Activated CD4-positive, alpha-beta T cell treated with anti-CD3 and anti-CD28 coated beads for 4 hours (primary cell): Measurements from ENCODE around the gene PLAAT4.
"Not testable (repeated sequence)": the region's sequence is repeated elsewhere in the genome, so short reads cannot be mapped to it uniquely, and the experiment has no call there.

ENCODE experiments used
- DNase-seq, 2 donors: peaks; one replicate each; pipeline ENCODE4 v3.0.0-alpha.2; 2020

Gene PLAAT4

DNA sequence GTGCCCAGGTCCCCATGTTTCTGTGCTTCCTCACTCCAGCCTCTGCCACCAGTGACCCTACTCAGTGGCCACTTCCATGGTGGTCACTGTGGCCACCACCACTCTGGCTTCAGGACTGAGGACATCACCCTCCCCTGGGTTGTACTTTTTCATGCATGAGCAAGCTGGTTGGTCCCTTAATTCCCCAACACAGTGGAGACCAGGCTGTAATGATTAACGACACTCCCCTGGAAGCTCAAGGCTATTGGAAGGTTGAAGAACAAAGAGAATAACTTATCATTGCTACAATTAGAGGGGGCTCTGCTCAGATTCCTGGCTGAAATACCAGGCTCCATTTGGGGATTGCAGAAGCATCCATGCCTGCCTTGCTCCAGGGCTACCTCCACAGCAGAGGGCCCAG is 10.5 kb downstream of the PLAAT4 start:
- no peak for DNase-seq

DNA sequence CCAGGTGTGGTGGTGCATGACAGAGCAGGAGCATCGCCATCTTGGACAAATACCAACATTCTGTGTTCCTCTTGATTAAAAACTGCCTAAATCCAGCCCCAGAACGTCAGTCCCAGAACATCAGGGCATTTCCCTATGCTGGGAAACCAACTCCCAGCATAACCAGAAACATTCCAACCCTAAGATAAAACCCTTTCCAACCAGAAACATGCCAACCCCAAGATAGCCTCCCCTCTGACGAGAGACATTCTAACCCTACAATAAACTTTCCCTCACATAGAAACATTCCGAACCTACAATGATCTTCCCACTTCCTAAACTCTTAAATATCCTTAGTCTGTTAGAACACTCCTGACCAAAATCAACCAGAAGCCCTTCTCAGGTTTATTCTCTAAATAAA is 11.6 kb downstream of the PLAAT4 start:
- no peak for DNase-seq

DNA sequence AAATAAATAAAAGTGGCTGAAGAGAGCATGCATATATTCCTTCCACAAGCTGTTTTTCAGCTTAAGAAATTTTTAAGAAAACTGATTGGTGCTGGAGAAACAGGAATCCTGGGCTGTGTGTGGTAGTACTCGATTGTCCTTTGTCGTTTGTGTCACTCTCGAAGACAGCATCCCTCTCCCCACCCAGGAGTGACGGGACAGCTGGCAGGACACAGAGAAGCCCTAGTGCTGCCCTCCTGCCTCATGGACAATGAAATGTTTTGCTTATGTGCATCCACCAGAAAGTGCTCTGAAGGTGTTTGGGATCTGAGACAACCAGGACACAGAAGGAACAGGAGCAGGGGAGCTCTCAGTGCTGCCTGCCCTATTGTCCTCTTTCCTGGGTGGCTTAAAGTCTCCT is 12.8 kb downstream of the PLAAT4 start:
- DNase-seq, result no peak

GRCh38 chr11:63550156-63550700 is 13.6 kb downstream of the PLAAT4 start:
- DNase-seq, result not testable (repeated sequence)

DNA sequence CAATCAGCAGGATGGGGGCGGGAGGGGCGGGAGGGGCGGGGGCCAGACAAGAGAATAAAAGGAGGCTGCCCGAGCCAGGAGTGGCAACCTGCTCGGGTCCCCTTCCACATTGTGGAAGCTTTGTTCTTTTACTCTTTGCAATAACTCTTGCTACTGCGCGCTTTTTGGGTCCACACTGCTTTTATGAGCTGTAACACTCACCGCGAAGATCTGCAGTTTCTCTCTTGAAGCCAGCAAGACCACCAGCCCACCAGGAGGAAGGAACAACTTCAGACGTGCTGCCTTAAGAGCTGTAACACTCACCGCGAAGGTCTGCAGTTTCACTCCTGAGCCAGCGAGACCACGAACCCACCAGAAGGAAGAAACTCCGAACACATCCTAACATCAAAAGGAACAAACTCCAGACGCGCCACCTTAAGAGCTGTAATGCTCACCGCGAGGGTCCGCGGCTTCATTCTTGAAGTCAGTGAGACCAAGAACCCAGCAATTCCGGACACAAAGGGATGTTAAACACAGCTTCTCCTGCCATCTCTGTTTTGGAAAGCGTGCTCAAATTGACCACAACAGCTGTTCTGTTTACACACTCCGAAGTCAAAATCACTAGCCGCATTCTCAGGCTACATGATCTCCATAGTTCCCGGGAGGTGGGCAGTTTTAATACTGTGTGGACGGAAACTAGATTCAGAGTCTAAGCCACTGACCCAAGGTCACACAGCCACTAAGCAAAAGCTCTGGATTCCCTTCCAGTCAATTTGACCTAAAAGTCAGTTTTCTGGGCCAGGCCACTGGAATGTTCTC is 14.7 kb downstream of the PLAAT4 start:
- DNase-seq, result no peak

- no peak for DNase-seq
Measured at GRCh38 chr11:63551889-63552266, 15.3 kb downstream of the PLAAT4 start.

DNA sequence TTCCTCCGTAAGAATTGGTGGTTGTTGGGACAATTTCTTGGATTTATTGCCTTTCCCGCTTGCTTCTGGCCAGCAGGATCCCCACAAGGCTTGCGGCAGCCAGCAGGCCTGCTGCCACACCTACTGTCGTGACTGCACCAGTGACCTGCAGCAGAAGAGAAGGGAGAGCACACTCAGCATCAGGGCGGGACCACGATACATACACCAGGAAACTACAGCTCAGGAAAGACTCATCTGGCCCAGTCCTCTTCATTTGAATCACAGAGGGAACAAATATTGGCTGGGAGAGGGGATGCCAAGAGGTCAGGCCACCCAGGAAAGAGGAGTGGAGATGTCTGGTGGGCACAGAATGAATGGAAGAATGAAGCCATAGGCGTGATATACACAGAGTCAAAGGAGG is 16.3 kb downstream of the PLAAT4 start:
- no peak for DNase-seq

DNA sequence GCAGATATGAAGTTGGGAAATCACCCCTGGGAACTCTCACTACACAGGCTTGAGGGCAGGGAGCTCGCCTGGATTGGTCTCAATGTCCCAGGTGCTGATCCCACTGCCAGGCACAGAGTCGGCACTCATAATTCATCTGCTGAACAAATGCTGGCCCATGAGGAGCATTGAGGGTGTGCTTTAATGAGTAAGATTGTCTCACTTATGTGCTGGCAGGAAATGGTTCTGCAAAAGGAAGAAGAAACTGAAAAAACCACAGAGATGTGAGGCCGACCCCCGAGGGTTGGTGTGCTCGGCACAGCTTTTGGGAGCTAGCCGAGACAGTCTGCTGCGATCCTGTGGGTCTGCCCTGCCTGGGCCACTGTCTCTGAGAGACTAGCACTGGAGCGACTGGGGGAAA is 17.2 kb downstream of the PLAAT4 start:
- DNase-seq, result peak; percentile 26 to 31

- no peak for DNase-seq
Measured at GRCh38 chr11:63554877-63555223, 18.2 kb downstream of the PLAAT4 start.

GRCh38 chr11:63556404-63557013 is 19.9 kb downstream of the PLAAT4 start:
- DNase-seq, result no peak

GRCh38 chr11:63557570-63557969 is 21.0 kb downstream of the PLAAT4 start:
- no peak for DNase-seq

- DNase-seq, result no peak
Measured at GRCh38 chr11:63558459-63559157, 22.0 kb downstream of the PLAAT4 start.

DNA sequence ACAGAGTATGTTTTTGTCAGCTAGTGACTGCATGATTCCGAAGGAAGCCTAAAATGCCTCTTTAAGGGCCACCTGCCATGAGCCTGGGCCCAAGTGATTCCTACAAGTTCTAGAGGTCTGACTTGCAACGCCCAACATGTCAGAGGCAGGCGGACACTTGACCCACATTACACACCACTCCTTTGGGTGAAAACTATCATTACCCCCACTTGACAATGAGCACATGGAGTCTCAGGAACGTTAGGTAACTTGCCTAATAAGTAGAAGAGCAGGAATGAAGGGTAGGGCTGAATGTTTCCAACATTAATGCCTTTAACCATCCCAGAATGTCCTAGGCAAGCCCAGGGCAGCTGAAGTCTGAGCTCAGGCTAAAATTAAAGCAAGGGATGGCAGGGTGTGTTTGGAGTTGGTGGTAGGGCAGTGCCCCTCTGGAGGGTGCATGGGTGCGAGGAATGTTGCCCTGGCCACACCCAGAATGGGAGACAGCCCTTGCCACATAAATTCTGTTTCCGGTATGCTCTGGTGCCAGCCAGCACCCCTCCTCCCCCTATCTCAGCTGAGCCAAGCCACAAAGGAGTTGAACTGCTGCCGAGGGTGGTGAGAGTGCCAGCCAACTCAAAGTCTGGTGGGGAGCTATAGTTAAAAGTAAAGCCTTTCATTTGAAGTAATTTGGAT is 24.0 kb downstream of the PLAAT4 start:
- DNase-seq, result no peak

GRCh38 chr11:63563201-63564055 is 26.8 kb downstream of the PLAAT4 start, which contains the start of gene PLAAT2:
Gene PLAAT2 (minus strand): TSS chr11:63563379. CDS start chr11:63563324, 55 bp downstream.
- DNase-seq, result no peak

DNA sequence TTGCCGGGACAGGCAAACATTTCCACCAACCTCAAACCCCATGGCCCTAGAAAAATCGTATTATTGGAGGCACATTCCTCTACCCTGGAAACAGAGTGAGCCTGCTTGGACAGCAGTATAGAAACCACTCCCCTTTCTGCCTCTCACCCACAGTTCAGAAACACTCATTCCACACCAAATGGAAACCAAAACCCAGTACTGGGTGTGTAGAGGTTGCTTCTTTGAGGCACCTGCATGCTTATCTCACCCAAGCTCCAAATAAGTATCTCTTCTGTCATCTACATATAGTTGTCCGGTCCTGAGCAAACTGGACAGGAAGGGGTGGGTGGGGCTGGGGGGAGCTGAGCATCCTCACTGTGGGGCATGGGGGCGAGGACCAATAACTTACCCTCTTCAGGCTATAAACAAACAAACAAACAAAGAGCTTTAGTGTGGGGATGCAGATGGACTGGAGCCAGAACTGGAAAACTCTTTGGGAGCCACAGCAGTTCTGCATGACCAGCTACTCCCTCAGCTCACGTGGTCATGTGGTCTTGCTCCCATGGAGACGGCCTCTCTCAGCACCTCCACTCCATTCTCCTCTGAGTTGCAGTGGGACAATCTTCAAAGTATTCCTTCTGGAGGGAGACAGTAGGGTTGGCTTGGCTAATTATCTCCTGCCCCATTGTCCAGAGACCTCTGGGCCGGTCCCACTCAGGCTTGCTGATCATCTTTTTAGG is 27.6 kb downstream of the PLAAT4 start:
- DNase-seq, result no peak

GRCh38 chr11:63564784-63565350 is 28.3 kb downstream of the PLAAT4 start:
- DNase-seq, result no peak

- peak; percentile 51 to 64 for DNase-seq
Measured at GRCh38 chr11:63567044-63567840, 30.6 kb downstream of the PLAAT4 start.

GRCh38 chr11:63569570-63569969 is 33.0 kb downstream of the PLAAT4 start:
- no peak for DNase-seq

- DNase-seq, result no peak
Measured at GRCh38 chr11:63572026-63572688, 35.5 kb downstream of the PLAAT4 start.
